ENCODE results near the gene MRPL4.
A peak's percentile ranks its signal among the peaks of the same experiment; 100 is the strongest.

The MRPL4 gene

GRCh38 chr19:10251792-10252694 is at the start of gene MRPL4:
Gene MRPL4, plus strand, starts transcription at chr19:10252214. Its CDS starts 40 bp downstream, at chr19:10252254.
- TF ChIP-seq TEAD4 (IDR thresholded peaks at IDR 0.05): no peak
- TF ChIP-seq RAD21 (IDR thresholded peaks at IDR 0.05; ENCODE audit: low read depth): no peak
- TF ChIP-seq, protein P1, sequence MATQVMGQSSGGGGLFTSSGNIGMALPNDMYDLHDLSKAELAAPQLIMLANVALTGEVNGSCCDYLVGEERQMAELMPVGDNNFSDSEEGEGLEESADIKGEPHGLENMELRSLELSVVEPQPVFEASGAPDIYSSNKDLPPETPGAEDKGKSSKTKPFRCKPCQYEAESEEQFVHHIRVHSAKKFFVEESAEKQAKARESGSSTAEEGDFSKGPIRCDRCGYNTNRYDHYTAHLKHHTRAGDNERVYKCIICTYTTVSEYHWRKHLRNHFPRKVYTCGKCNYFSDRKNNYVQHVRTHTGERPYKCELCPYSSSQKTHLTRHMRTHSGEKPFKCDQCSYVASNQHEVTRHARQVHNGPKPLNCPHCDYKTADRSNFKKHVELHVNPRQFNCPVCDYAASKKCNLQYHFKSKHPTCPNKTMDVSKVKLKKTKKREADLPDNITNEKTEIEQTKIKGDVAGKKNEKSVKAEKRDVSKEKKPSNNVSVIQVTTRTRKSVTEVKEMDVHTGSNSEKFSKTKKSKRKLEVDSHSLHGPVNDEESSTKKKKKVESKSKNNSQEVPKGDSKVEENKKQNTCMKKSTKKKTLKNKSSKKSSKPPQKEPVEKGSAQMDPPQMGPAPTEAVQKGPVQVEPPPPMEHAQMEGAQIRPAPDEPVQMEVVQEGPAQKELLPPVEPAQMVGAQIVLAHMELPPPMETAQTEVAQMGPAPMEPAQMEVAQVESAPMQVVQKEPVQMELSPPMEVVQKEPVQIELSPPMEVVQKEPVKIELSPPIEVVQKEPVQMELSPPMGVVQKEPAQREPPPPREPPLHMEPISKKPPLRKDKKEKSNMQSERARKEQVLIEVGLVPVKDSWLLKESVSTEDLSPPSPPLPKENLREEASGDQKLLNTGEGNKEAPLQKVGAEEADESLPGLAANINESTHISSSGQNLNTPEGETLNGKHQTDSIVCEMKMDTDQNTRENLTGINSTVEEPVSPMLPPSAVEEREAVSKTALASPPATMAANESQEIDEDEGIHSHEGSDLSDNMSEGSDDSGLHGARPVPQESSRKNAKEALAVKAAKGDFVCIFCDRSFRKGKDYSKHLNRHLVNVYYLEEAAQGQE (IDR thresholded peaks at IDR 0.05; ENCODE audit: low read depth): no peak
- 0 out of 2 replicates have a peak, but pooled peaks have one; percentile 52 for TF ChIP-seq YY1 (IDR thresholded peaks at IDR 0.05; ENCODE audit: low read depth)
- peak; percentile 73; the same call in 1 of the 2 replicates for TF ChIP-seq EGR1 (IDR thresholded peaks at IDR 0.05)
- TF ChIP-seq, protein P2, sequence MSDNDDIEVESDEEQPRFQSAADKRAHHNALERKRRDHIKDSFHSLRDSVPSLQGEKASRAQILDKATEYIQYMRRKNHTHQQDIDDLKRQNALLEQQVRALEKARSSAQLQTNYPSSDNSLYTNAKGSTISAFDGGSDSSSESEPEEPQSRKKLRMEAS (IDR thresholded peaks at IDR 0.05): peak; percentile 94
- no peak for TF ChIP-seq EP300 (IDR thresholded peaks at IDR 0.05; ENCODE audit: borderline replicate concordance)
- TF ChIP-seq ZBTB7A (IDR thresholded peaks at IDR 0.05; ENCODE audit: low read depth): peak; percentile 73; the same call in 1 of the 2 replicates
- no peak for TF ChIP-seq CEBPB (IDR thresholded peaks at IDR 0.05)
- TF ChIP-seq TCF12 (IDR thresholded peaks at IDR 0.05; ENCODE audit: low read depth): peak; percentile 64
- peak; percentile 32; the same call in 1 of the 2 replicates for TF ChIP-seq USF1 (IDR thresholded peaks at IDR 0.05)
- TF ChIP-seq CREB1 (IDR thresholded peaks at IDR 0.05; ENCODE audit: low read depth): peak; percentile 93
- TF ChIP-seq FOXM1 (IDR thresholded peaks at IDR 0.05; ENCODE audit: borderline replicate concordance, low read depth): no peak
- peak; percentile 78 for TF ChIP-seq TAF1 (IDR thresholded peaks at IDR 0.05; ENCODE audit: low read depth)
- peak; percentile 23; the same call in 1 of the 2 replicates for TF ChIP-seq NFIC (IDR thresholded peaks at IDR 0.05)

DNA sequence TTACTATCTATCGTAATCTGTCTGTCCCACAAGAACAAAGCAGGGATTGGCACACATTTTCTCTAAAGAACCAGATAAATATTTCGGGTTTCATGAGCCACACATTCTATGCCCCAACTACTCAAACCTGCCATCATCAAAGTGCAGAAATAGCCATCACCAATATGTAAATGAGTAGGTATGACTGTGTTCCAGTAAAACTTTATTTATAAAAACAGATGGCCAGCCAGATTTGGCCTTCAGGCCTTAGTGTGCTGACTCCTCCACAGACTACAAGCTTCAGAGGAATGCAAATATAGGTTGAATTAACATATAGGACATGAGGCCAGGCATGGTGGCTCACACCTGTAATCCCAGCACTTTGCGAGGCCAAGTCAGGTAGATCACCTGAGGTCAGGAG is 48.3 kb upstream of the MRPL4 start:
- TF ChIP-seq NFIC (IDR thresholded peaks at IDR 0.05) (no peak), ZBTB7A (IDR thresholded peaks at IDR 0.05; ENCODE audit: low read depth) (no peak), TAF1 (IDR thresholded peaks at IDR 0.05; ENCODE audit: low read depth) (no peak), CEBPB (IDR thresholded peaks at IDR 0.05) (no peak), CREB1 (IDR thresholded peaks at IDR 0.05; ENCODE audit: low read depth) (no peak), USF1 (IDR thresholded peaks at IDR 0.05) (no peak), TEAD4 (IDR thresholded peaks at IDR 0.05) (no peak), TCF12 (IDR thresholded peaks at IDR 0.05; ENCODE audit: low read depth) (no peak), EGR1 (IDR thresholded peaks at IDR 0.05) (no peak), FOXM1 (IDR thresholded peaks at IDR 0.05; ENCODE audit: borderline replicate concordance, low read depth) (no peak)
- TF ChIP-seq, protein P2 (IDR thresholded peaks at IDR 0.05): no peak

GRCh38 chr19:10205636-10206035 is 46.4 kb upstream of the MRPL4 start:
- no peak for TF ChIP-seq EP300 (IDR thresholded peaks at IDR 0.05; ENCODE audit: borderline replicate concordance)

DNA sequence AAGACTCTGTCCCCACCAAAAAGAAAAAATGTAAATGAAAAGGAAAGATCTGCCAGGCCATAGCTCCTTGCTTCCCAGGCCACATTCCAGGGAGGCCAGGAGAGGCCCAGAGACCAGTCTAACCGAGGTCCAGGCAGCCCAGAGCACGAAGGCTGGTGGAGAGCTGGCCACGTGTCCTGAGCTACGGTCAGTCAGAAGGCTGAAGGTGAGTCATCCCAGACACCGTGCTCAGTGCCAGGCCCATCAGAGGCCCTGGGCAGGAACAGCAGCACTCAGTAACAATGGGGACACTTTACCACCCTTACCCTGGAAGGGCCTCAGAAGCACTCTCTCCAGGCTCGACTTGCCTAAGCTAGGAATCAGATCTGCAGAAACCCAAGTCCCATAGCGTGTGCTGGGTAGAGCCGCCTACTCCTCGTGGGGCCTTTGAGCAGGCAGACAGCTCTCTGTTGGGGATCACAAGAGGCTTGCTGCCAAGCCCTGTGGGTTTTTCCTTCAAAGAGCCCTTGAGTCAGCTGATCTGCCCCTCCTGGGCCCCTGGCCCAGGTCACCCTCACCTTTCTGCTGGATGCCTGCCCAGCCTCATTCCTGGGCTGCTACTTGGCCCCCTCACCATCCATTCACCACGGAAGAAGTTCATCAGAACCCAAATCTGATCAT is 45.7 kb upstream of the MRPL4 start:
- TF ChIP-seq TCF12 (IDR thresholded peaks at IDR 0.05; ENCODE audit: low read depth) (peak; percentile 40; the same call in 1 of the 2 replicates), TEAD4 (IDR thresholded peaks at IDR 0.05) (peak; percentile 77), EGR1 (IDR thresholded peaks at IDR 0.05) (no peak), USF1 (IDR thresholded peaks at IDR 0.05) (peak; percentile 91), NFIC (IDR thresholded peaks at IDR 0.05) (peak; percentile 35; the same call in 1 of the 2 replicates), CREB1 (IDR thresholded peaks at IDR 0.05; ENCODE audit: low read depth) (no peak)
- TF ChIP-seq, protein P2 (IDR thresholded peaks at IDR 0.05): peak; percentile 99

GRCh38 chr19:10207026-10207425 is 45.0 kb upstream of the MRPL4 start:
- TF ChIP-seq TEAD4 (IDR thresholded peaks at IDR 0.05) (no peak), TAF1 (IDR thresholded peaks at IDR 0.05; ENCODE audit: low read depth) (no peak), EP300 (IDR thresholded peaks at IDR 0.05; ENCODE audit: borderline replicate concordance) (no peak), YY1 (IDR thresholded peaks at IDR 0.05; ENCODE audit: low read depth) (peak; percentile 77), CREB1 (IDR thresholded peaks at IDR 0.05; ENCODE audit: low read depth) (no peak), FOXM1 (IDR thresholded peaks at IDR 0.05; ENCODE audit: borderline replicate concordance, low read depth) (no peak)

- TF ChIP-seq CEBPB (IDR thresholded peaks at IDR 0.05): no peak
- TF ChIP-seq TCF12 (IDR thresholded peaks at IDR 0.05; ENCODE audit: low read depth): no peak
- no peak for TF ChIP-seq EP300 (IDR thresholded peaks at IDR 0.05; ENCODE audit: borderline replicate concordance)
- no peak for TF ChIP-seq CREB1 (IDR thresholded peaks at IDR 0.05; ENCODE audit: low read depth)
- TF ChIP-seq FOXM1 (IDR thresholded peaks at IDR 0.05; ENCODE audit: borderline replicate concordance, low read depth): no peak
- TF ChIP-seq EGR1 (IDR thresholded peaks at IDR 0.05): no peak
- TF ChIP-seq TAF1 (IDR thresholded peaks at IDR 0.05; ENCODE audit: low read depth): no peak
- TF ChIP-seq, protein P2 (IDR thresholded peaks at IDR 0.05): no peak
- TF ChIP-seq, protein P1 (IDR thresholded peaks at IDR 0.05; ENCODE audit: low read depth): no peak
- TF ChIP-seq TEAD4 (IDR thresholded peaks at IDR 0.05): no peak
- TF ChIP-seq YY1 (IDR thresholded peaks at IDR 0.05; ENCODE audit: low read depth): no peak
- TF ChIP-seq USF1 (IDR thresholded peaks at IDR 0.05): no peak
- TF ChIP-seq ZBTB7A (IDR thresholded peaks at IDR 0.05; ENCODE audit: low read depth): no peak
- TF ChIP-seq RAD21 (IDR thresholded peaks at IDR 0.05; ENCODE audit: low read depth): no peak
- no peak for TF ChIP-seq NFIC (IDR thresholded peaks at IDR 0.05)
Measured at GRCh38 chr19:10209315-10209714, 42.7 kb upstream of the MRPL4 start.
